Cardiac muscle cell (in vitro differentiated cells and primary cell): ENCODE measurements around the gene CADPS2. TPM values are rescaled to one million over a fixed set of nuclear protein-coding genes. Genes with fewer than 3 reads are reported as not detected.
"Not testable (repeated sequence)": the region's sequence is repeated elsewhere in the genome, so short reads cannot be mapped to it uniquely, and the experiment has no call there.

Experiments used
- DNase-seq, 2 donors: peaks; one replicate each; pipeline versions ENCODE4 v3.0.0 to v3.0.0-alpha.2; 2010 to 2017; ENCODE audit warnings: low read depth in 1 of 2, low spot score in 1 of 2
- H3K27ac ChIP-seq: fragments of 200-600 bp; sonication (generic); 2 replicates; pipeline ENCODE4 v1.5.1; 2016
- H3K27me3 ChIP-seq: fragments of 200-600 bp; sonication (generic); 2 replicates; pipeline ENCODE4 v1.6.0; 2016; ENCODE audit warnings: control low read depth
- H3K36me3 ChIP-seq: fragments of 200-600 bp; sonication (generic); 2 replicates; pipeline ENCODE4 v1.5.1; 2016; ENCODE audit warnings: control low read depth
- H3K4me1 ChIP-seq: fragments of 200-600 bp; sonication (generic); 2 replicates; pipeline ENCODE4 v1.8.1; 2017; ENCODE audit warnings: low read depth, mild to moderate bottlenecking, mixed run types
- H3K4me3 ChIP-seq: fragments of 200-600 bp; sonication (generic); 2 replicates; pipeline ENCODE4 v1.5.1; 2016; ENCODE audit warnings: mild to moderate bottlenecking
- H3K9me3 ChIP-seq: fragments of 200-600 bp; sonication (generic); 2 replicates; pipeline ENCODE4 v1.5.1; 2017; ENCODE audit warnings: low read depth, mild to moderate bottlenecking, control low read depth
- polyA plus RNA-seq: library from polyadenylated mRNA; unstranded; fragments of >200 nt; fragmentation: Nextera tagmentation; extraction: Ambion mirVana; gene quantifications from 2 replicates; pipeline ENCODE4 v1.2.1, GENCODE V29; 2016
- total RNA-seq: library from RNA; depleted of rRNA; stranded (reverse); fragments of >200 nt; gene quantifications from 2 replicates; pipeline ENCODE4 v1.2.3, GENCODE V29; 2016
- TF ChIP-seq, protein P1 (sequence below): IDR thresholded peaks from 2 replicates; pipeline ENCODE4 v1.5.1; 2012; ENCODE audit warnings: low read depth, mild to moderate bottlenecking, low read length

CADPS2 gene
- total and polyA plus RNA-seq, 2 experiments from 2014 or later = 15.0 to 17.2 TPM

- DNase-seq = no peak
These were observed 248.5 kb downstream of the CADPS2 start for GRCh38 chr7:122637784-122638183.

DNA sequence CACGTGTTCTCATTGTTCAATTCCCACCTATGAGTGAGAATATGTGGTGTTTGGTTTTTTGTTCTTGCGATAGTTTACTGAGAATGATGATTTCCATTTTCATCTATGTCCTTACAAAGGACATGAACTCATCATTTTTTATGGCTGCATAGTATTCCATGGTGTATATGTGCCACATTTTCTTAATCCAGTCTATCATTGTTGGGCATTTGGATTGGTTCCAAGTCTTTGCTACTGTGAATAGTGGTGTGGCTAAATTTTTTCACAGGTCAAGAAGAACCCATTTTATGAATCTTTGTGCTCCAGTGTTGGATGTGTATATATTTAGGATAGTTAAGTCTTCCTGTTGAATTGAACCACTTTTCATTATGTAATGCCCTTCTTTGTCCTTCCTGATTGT, 250.8 kb downstream of the CADPS2 start:
- not testable (repeated sequence) for H3K4me3 ChIP-seq, H3K9me3 ChIP-seq, H3K27me3 ChIP-seq, H3K36me3 ChIP-seq, H3K4me1 ChIP-seq, H3K27ac ChIP-seq, DNase-seq

More at GRCh38 chr7:122637784-122638183, 248.5 kb downstream of the CADPS2 start:
- no peaks in the 10 kb centered on the region for H3K27me3 ChIP-seq
- no peaks in the 10 kb centered on the region for H3K4me1 ChIP-seq
- no peaks in the 10 kb centered on the region for H3K36me3 ChIP-seq
- H3K9me3 ChIP-seq = no peaks in the 10 kb centered on the region
- no peak overlapping the region for H3K27ac ChIP-seq
- TF ChIP-seq, protein P1, sequence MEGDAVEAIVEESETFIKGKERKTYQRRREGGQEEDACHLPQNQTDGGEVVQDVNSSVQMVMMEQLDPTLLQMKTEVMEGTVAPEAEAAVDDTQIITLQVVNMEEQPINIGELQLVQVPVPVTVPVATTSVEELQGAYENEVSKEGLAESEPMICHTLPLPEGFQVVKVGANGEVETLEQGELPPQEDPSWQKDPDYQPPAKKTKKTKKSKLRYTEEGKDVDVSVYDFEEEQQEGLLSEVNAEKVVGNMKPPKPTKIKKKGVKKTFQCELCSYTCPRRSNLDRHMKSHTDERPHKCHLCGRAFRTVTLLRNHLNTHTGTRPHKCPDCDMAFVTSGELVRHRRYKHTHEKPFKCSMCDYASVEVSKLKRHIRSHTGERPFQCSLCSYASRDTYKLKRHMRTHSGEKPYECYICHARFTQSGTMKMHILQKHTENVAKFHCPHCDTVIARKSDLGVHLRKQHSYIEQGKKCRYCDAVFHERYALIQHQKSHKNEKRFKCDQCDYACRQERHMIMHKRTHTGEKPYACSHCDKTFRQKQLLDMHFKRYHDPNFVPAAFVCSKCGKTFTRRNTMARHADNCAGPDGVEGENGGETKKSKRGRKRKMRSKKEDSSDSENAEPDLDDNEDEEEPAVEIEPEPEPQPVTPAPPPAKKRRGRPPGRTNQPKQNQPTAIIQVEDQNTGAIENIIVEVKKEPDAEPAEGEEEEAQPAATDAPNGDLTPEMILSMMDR = no peak
- H3K4me3 ChIP-seq = no peak overlapping the region

DNA sequence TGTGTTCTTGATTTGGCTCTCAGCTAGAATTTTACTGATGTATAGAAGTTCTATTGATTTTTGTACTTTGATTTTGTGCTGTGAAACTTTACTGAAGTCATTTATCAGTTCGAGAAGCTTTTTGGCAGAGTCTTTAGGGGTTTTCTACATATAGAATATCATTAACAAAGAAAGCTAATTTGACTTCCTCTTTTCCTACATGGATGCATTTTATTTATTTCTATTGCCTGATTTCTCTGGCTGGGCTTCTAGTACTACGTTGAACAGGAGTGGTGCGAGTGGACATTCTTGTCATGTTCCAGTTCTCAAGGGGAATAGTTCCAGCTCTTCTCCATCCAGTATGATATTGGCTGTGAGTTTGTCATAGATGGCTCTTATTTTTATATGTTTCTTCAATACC, 252.8 kb downstream of the CADPS2 start:
- Histone ChIP-seq H3K27ac (no peak overlapping the region), H3K27me3 (no peaks in the 10 kb centered on the region), H3K4me3 (no peak overlapping the region), H3K36me3 (no peaks in the 10 kb centered on the region), H3K4me1 (no peaks in the 10 kb centered on the region), H3K9me3 (no peaks in the 10 kb centered on the region)
- TF ChIP-seq, protein P1 = no peak
- no peak for DNase-seq

- H3K27me3 ChIP-seq = no peaks in the 10 kb centered on the region
- DNase-seq = no peak
- H3K4me3 ChIP-seq = no peak overlapping the region
- H3K27ac ChIP-seq = no peak overlapping the region
- H3K4me1 ChIP-seq = no peaks in the 10 kb centered on the region
- TF ChIP-seq, protein P1 = no peak
- no peaks in the 10 kb centered on the region for H3K9me3 ChIP-seq
- H3K36me3 ChIP-seq = no peaks in the 10 kb centered on the region
These were observed 254.0 kb downstream of the CADPS2 start for GRCh38 chr7:122632238-122632637.

DNA sequence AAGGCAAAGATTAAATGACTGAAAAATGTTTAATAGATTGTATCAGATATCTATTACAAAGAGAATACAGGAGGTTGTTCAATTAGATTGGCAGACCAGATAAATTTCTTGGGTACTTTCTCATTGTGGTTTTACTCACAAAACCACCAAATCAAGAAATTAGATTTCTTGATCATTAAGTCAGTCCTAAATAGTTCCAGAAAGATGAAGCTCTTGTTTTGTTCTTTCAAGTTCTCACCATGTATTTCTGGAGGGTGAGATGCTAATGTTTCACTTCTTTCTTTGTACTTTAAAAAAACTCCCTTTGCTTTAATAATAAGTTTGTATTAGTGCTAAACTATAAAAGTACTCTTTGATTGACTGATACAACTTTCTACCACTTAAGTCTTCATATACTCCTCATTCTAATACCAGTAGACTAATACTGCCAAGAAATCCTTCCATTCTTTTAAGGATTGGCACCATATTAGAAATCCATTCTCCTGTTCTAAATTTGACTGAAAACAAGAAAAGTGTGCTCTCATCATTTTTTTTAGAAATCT, 256.8 kb downstream of the CADPS2 start:
- Histone ChIP-seq H3K4me1 (no peaks in the 10 kb centered on the region), H3K4me3 (no peak overlapping the region), H3K9me3 (no peaks in the 10 kb centered on the region), H3K36me3 (no peaks in the 10 kb centered on the region), H3K27me3 (no peaks in the 10 kb centered on the region), H3K27ac (no peak overlapping the region)
- TF ChIP-seq, protein P1 = no peak
- no peak for DNase-seq

GRCh38 chr7:122628651-122629411, 257.4 kb downstream of the CADPS2 start:
- H3K27me3 ChIP-seq = no peaks in the 10 kb centered on the region
- H3K36me3 ChIP-seq = no peaks in the 10 kb centered on the region
- no peaks in the 10 kb centered on the region for H3K9me3 ChIP-seq
- DNase-seq = no peak
- TF ChIP-seq, protein P1 = no peak
- no peak overlapping the region for H3K27ac ChIP-seq
- no peaks in the 10 kb centered on the region for H3K4me1 ChIP-seq
- H3K4me3 ChIP-seq = no peak overlapping the region
